GM12878 (cell line): Measurements from ENCODE around the gene JADE2.

Experiments
- POLR2AphosphoS5 ChIP-seq: IDR thresholded peaks from 2 replicates; pipeline ENCODE4 v1.6.1; 2011; ENCODE audit warnings: mild to moderate bottlenecking, low read length, inconsistent platforms
- RAD21 ChIP-seq: IDR thresholded peaks from 2 replicates; pipeline ENCODE4 v1.6.1; 2011; ENCODE audit warnings: mild to moderate bottlenecking, low read depth, low read length, moderate library complexity; ENCODE audit not compliant: insufficient read depth
- SIN3A ChIP-seq: IDR thresholded peaks from 2 replicates; pipeline ENCODE4 v1.6.1; 2012; ENCODE audit warnings: low read depth, low read length, improper control_type of control experiment
- SIX5 ChIP-seq: IDR thresholded peaks from 2 replicates; pipeline ENCODE4 v1.6.1; 2011; ENCODE audit warnings: mild to moderate bottlenecking, low read depth, low read length, moderate library complexity; ENCODE audit not compliant: severe bottlenecking
- SUZ12 ChIP-seq: fragments of 200-600 bp; sonication (generic); IDR thresholded peaks from one replicate; pipeline ENCODE4 v1.6.1; 2018; ENCODE audit warnings: antibody characterized with exemption, mild to moderate bottlenecking; ENCODE audit not compliant: unreplicated experiment
- TF ChIP-seq, protein P1 (sequence below), 3 experiments: IDR thresholded peaks in 2 of 3; conservative IDR thresholded peaks in 1 of 3; 2 replicates each; pipeline ENCODE4 v1.5.1; 2011; ENCODE audit warnings: low read depth in 3 of 3, low read length in 3 of 3, mild to moderate bottlenecking in 3 of 3, control low read depth in 2 of 3, moderate library complexity in 2 of 3, inconsistent platforms in 1 of 3, mixed read lengths in 1 of 3; ENCODE audit not compliant: control insufficient read depth in 2 of 3, insufficient read depth in 1 of 3; ENCODE audit errors: extremely low read depth in 1 of 3
- TF ChIP-seq, protein P2 (sequence below): fragments of 450-650 bp; IDR thresholded peaks from 2 replicates; pipeline ENCODE4 v1.6.1; 2017; ENCODE audit warnings: mild to moderate bottlenecking
- TF ChIP-seq, protein P3 (sequence below): IDR thresholded peaks from 2 replicates; pipeline ENCODE4 v1.6.1; 2012; ENCODE audit warnings: low read depth, low read length, improper control_type of control experiment

DNA sequence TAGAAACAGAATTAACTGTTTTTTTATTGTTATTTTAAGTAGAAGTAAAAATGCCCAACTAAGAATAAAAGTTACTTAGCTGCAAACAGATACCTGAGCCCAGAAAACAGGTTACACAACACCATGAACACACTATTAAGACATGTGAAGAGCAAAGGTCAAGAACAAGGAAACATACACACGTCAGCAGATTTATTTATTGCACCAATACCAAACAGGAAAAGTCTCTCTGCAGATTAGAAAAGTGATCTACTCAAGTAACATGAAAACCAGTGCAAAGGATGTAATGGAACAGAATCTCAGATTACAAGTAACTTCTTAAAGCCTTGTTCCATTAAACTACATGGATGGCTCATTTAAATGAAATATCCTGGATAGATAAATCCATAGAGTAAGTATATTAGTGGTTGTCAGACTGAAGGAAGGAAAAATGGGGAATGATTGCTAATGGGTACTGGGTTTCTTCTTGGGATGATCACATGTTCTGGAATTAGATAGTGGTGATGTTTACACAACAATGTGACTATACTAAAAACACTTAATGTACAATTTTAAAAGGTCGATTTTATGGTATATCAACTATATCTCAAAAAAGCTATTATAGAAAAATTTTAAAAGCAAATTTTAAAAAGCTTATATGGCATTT lies 101.0 kb downstream of the JADE2 start:
- TF ChIP-seq, protein P1, sequence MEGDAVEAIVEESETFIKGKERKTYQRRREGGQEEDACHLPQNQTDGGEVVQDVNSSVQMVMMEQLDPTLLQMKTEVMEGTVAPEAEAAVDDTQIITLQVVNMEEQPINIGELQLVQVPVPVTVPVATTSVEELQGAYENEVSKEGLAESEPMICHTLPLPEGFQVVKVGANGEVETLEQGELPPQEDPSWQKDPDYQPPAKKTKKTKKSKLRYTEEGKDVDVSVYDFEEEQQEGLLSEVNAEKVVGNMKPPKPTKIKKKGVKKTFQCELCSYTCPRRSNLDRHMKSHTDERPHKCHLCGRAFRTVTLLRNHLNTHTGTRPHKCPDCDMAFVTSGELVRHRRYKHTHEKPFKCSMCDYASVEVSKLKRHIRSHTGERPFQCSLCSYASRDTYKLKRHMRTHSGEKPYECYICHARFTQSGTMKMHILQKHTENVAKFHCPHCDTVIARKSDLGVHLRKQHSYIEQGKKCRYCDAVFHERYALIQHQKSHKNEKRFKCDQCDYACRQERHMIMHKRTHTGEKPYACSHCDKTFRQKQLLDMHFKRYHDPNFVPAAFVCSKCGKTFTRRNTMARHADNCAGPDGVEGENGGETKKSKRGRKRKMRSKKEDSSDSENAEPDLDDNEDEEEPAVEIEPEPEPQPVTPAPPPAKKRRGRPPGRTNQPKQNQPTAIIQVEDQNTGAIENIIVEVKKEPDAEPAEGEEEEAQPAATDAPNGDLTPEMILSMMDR (IDR thresholded peaks at IDR 0.05 in 2 of 3, conservative IDR thresholded peaks at IDR 0.05 in 1 of 3; ENCODE audit: control insufficient read depth in 2 of 3, extremely low read depth in 1 of 3, insufficient read depth in 1 of 3, low read depth in 3 of 3, low read length in 3 of 3) = no peak
- TF ChIP-seq, protein P2, sequence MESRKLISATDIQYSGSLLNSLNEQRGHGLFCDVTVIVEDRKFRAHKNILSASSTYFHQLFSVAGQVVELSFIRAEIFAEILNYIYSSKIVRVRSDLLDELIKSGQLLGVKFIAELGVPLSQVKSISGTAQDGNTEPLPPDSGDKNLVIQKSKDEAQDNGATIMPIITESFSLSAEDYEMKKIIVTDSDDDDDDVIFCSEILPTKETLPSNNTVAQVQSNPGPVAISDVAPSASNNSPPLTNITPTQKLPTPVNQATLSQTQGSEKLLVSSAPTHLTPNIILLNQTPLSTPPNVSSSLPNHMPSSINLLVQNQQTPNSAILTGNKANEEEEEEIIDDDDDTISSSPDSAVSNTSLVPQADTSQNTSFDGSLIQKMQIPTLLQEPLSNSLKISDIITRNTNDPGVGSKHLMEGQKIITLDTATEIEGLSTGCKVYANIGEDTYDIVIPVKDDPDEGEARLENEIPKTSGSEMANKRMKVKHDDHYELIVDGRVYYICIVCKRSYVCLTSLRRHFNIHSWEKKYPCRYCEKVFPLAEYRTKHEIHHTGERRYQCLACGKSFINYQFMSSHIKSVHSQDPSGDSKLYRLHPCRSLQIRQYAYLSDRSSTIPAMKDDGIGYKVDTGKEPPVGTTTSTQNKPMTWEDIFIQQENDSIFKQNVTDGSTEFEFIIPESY = no peak
- TF ChIP-seq SUZ12 = no peak
- no peak for TF ChIP-seq POLR2AphosphoS5
- TF ChIP-seq, protein P3, sequence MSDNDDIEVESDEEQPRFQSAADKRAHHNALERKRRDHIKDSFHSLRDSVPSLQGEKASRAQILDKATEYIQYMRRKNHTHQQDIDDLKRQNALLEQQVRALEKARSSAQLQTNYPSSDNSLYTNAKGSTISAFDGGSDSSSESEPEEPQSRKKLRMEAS = no peak
- TF ChIP-seq SIX5 = no peak
- no peak for TF ChIP-seq SIN3A
- TF ChIP-seq RAD21 = no peak
